IPS DF 4.7 (cell line): ENCODE data around the gene LMCD1.

Source experiments
- DNase-seq: peaks from one replicate; pipeline ENCODE4 v3.0.0-alpha.2; 2013; ENCODE audit warnings: low spot score; ENCODE audit errors: extremely low read depth

Gene LMCD1

DNA sequence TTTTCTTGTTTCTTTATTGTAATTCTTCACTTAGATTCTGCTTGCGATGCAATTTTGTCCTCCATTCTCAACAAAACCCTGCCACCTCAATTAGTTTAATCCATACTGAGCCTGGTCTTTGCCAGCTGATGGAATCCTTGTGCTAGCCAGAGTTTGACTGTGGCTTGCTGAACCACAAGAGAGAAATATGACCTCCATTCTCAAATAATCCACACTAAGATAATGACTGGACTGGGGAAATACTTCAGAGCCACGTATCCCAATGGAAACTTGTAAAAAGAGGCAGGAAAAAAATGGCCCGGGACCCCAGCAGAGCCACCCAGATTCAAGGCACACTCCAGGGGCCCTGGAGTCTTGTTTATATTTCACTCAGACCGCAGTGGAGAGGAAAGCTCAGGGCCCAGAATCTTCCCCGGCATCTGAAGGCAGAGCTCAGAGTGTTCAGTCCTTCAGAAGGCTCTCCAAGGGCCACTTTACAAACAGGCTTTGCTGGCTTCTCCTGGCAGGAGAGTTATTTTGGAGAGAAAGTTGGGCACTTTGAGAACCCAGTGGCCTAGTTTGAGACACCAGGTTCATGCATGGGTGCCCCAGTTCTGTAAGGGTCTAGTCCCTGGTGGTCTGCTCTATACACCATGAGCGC lies 80.3 kb downstream of the LMCD1 start:
- no peak for DNase-seq

GRCh38 chr3:8584661-8585060 lies 83.0 kb downstream of the LMCD1 start:
- DNase-seq = no peak

GRCh38 chr3:8589880-8590556 lies 88.4 kb downstream of the LMCD1 start:
- DNase-seq = no peak

- DNase-seq = no peak
These were observed 91.6 kb downstream of the LMCD1 start for GRCh38 chr3:8593021-8593827.

- DNase-seq = no peak
These were observed 93.6 kb downstream of the LMCD1 start for GRCh38 chr3:8595252-8595651.

GRCh38 chr3:8595695-8596115 lies 94.1 kb downstream of the LMCD1 start:
- no peak for DNase-seq

DNA sequence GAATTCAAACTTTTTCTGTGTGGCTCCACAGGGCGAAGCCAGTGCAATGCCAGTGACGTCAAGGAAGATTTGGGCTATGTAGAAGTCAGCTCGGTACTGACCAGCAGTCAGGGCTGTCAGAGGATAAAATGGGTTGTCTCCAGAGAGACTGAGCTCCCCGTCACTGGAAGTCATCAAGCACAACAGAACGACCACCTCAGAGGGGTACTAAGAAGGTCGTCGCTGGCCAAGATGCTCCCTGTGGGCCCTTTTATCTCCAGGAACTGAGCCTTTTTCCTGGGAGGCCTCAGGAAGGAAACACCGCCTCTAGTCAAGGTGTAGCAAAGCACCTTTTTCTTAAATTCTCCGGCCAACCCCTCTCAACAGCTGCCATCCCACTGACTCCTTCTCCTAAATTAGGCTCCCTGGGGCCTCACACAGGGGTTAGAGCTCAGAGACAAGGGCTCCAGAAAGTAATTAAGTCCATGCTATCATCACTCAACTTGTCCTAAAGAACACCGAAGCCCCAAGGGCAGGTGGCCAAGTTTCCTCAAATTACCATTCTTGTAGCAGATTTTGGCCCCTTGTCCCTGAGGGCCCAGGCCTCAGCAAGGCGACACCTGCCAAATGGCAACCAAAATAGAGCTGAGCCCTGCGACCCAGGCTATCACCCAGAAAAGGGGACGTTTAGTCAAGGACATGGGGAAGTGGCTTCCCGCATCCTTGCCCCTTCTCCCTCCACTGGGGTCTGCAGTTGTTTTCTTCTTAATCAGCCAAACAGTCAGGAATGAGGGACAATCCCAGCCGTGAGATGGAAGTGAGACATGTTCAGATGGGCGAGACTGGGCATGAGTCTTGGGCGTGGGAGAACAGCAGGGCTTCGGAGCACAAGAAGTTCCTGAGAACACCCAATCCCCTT lies 94.9 kb downstream of the LMCD1 start:
- DNase-seq = no peak

DNA sequence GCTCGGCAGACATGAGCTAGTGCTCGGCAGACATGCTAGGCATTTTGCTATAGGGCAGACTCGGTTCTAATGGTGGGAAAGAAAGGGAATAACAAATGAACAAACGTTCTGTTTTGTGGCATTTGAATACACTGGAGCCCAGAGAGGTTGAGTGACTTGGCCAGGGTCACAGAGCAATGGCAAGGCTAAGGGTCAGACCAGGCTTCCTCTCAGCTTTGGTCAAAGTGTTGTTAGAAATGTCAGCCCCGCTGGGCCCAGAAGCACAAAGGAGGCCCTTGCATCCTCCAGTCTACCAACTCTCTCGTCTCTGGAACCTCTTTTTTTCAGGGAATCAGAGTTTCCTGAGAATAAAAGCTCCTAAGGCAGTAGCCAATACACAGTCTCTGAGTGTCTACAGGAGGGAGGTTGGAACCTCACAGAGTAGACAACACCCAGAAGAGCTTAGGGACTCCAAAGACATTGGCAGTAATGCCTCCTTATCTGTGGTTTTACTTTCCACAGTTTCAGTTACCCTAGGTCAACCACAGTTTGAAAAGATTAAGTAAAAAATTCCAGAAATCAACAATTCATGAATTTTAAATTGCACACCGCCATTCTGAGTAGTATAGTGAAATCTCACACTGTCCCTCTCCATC lies 95.7 kb downstream of the LMCD1 start:
- no peak for DNase-seq

DNA sequence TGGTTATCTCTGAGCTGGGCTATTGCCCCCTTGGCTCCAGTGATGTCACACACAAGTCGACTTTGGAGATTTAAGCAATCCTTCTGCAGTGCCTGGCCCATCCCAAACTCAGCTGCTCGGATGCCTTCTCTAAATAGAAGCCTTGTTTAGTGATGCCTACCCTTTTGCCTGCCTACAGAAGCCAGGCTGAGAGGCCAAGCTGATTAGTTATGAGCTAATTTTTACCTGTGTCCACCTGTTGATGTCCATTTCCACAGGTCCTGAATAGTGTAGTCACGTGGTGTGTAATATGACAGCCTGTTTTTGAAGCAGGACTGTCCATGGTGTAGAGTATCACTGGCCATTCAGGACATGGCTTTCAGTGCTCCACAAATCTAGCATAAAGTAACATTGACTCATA lies 97.5 kb downstream of the LMCD1 start:
- no peak for DNase-seq

GRCh38 chr3:8600457-8600856 lies 98.8 kb downstream of the LMCD1 start:
- DNase-seq = no peak

DNA sequence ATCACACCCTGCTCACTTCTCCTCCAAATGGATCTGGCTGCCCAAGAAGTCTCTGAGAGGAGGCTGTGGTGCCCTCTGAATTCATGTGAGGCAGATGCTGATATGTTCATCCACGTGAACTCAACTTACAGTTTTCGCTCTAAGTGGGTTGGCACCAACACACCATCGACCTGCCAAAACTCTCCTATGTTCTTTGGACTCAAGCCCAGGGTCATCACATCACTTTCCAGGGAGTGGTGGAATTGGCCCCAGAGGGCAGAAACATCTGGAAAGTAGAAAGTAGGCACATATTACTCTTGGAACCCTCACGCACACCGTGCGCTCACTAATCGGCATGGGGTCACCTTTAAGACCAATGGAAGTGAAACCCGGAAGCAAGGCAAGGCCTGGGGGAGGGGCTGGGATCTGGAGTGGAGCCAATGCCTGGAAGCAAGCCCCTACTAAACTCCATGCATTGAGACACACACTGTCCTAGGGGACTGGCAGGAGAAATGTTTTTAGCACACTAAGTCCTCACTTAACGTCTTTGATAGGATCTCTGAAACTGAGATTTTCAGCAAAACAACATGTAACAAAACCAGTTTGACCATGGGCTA lies 101.6 kb downstream of the LMCD1 start:
- no peak for DNase-seq

DNA sequence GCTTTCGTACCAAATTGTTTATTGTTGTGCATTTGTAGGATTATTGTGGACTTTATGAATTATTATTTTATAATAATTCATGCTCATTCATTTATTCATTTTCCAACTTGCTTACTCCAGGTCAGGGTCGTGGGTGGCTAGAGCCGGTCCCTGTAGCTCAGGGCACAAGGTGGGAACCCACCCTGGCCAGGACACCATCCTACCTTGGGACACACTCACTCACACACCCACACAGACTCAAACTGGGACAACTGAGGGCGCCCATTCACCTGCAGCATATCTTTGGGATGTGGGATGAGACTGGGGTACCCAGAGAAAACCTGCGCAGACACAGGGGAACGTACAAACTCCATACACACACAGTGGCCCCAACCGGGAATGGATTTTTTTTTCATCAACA lies 102.4 kb downstream of the LMCD1 start:
- DNase-seq = no peak

DNA sequence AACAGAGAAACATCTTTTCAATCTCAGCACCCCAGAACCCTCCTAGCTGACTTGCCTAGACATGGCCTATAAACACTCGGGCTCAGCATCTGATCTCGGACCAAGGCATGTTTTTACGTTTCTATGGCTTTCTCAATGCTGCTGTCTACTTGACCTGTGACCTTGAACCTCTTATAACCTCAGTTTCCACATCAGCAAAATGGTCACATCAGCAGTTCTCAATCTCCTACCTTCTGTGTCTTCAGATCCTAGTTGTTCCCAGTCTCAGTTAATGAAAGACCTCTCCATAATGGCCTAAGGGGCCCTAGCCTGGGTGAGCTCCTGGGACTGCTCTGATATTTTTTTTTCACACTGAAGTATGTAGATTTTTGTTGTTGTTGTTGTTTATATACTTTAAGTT lies 103.4 kb downstream of the LMCD1 start:
- no peak for DNase-seq

DNA sequence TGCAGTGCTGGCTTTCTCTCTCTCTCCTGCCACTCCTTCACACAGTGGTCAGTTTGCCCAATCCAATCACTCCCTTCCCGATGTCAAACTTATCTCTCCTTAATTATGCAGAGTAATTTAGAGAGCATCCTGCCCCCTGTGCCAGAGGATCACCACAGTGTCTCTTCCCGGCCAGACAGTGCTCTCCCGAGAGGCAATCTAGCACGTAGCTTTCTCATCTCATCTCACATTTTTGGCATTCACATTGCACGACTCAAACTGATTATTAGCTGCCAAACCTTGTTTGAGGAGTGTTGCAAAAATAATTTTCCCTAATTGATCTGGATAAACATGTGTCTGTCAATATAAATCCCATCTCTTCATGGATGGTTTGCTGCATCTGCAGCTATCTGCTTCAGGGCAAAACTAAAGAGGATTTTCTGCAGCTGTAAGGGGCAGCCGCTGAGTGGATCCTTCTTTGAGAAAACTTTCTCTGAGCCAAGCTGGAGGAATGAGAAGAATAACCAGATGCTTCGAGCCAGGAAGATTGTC lies 105.1 kb downstream of the LMCD1 start:
- no peak for DNase-seq

DNA sequence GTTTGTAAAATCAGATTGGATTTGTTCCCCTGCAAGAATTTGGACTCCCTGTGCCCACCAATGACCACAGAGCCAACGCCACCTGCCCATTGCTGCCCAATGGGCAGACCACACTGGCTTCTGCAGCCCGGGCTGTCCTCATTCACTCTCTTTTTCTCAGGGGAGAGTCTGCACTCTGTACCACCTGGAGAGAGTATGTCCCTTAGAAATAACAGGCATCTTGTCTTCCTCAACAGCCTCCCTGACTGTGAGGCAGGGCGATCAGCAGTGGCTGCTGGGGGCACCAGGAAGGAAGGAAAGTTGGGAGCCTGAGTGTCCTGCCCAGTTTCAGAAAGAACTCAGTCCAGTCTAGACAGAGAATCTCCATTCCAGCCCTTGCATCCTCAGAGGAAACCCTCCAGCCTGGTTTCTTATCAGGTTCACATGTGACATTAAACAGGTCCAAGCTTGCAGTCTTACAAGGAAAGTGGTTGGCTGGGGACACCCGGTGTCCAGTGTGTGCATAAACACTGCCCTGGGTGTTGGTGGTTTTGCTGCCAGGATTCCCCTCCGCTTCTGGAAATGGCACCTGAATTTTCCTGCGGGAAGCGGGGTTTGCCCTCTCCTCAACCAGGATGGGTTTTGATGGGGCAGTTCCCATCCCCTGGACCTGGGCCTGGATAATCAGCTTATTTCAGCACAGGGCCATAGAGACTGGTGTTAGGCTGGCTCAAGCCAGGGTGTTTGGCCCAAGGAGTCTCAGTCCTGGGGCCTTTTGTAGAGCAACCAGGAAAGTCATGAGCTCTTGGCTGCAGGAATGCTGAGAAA lies 105.8 kb downstream of the LMCD1 start:
- DNase-seq = no peak

- DNase-seq = no peak
These were observed 106.6 kb downstream of the LMCD1 start for GRCh38 chr3:8608041-8608790.

- DNase-seq = no peak
These were observed 107.3 kb downstream of the LMCD1 start for GRCh38 chr3:8608791-8609467.

DNA sequence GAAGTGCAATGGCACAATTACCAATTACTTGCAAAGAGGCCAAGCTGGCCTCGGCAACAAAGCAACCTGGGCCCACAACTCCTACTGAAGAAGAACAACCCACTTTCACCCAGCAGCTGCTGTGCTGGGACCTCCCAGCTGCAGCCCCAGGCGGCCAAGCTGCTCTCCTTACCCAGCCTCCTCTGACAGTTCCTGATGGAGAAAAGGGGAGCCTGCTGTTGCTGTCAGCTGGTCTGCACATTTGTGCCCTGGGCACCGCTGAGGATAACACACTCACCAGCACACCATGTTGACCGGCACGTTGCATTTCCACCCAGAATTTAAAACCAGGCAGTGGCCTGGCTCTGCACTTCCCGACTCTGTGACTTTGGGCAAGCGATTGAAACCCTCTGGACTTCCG lies 109.3 kb downstream of the LMCD1 start:
- no peak for DNase-seq
